HCT116 (cell line): ENCODE results near the gene XYLT2.

Experiments
- EZH2 ChIP-seq: fragments of 200-600 bp; sonication (generic); IDR thresholded peaks from 2 replicates; pipeline ENCODE4 v1.6.1; 2017; ENCODE audit warnings: antibody characterized with exemption, mixed run types
- POLR2A ChIP-seq: IDR thresholded peaks from 2 replicates; pipeline ENCODE4 v1.7.0; 2011; ENCODE audit warnings: borderline replicate concordance; ENCODE audit not compliant: insufficient read depth, insufficient read length; ENCODE audit errors: extremely low read depth
- POLR2AphosphoS5 ChIP-seq: IDR thresholded peaks from 2 replicates; pipeline ENCODE4 v1.6.1; 2011; ENCODE audit warnings: mild to moderate bottlenecking, low read depth, low read length, moderate library complexity
- RAD21 ChIP-seq: IDR thresholded peaks from 2 replicates; pipeline ENCODE4 v1.6.1; 2012; ENCODE audit warnings: low read depth, mild to moderate bottlenecking
- TF ChIP-seq, protein P1 (sequence below), 3 experiments: fragments of 200-600 bp in 1 of 3; sonication (generic) in 1 of 3; IDR thresholded peaks in 2 of 3; conservative IDR thresholded peaks in 1 of 3; 2 replicates each; pipeline ENCODE4 v1.5.1; 2012 to 2017; ENCODE audit warnings: low read depth in 2 of 3, low read length in 2 of 3, antibody characterized with exemption in 1 of 3, borderline replicate concordance in 1 of 3, control low read depth in 1 of 3, mild to moderate bottlenecking in 1 of 3, mixed read lengths in 1 of 3, mixed run types in 1 of 3, moderate library complexity in 1 of 3; ENCODE audit not compliant: insufficient read depth in 1 of 3

DNA sequence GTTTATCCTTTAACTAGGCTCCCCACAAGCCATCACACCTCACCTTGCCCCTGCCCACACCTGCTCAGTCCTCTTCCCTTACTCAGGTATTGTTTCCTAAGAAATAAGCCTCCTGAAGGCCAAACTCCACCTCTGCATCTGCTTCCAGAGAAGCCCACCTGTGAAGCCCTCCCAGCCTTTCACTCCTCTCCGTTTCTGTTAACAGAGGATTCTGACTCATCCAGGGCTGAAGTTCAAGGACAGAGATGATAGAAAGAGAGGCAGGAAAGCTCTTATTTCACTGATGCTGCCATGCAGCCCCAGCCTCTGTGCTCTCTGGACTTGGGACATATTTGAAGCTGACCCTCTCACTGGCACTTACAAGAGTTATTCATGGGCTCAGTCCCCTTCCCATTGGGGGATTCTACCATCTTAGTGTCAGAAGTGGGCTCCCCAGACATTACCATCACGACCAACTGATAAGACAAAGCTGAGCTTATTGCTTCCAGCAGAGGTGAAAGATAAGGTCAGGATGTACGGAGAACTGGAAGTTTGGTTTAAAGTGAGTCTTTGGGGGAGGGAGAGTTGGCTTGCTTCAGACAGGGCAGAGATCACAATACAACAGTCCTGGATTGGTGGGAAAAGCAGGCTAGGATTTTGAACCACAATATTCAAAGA lies 35.3 kb upstream of the XYLT2 start:
- TF ChIP-seq, protein P1, sequence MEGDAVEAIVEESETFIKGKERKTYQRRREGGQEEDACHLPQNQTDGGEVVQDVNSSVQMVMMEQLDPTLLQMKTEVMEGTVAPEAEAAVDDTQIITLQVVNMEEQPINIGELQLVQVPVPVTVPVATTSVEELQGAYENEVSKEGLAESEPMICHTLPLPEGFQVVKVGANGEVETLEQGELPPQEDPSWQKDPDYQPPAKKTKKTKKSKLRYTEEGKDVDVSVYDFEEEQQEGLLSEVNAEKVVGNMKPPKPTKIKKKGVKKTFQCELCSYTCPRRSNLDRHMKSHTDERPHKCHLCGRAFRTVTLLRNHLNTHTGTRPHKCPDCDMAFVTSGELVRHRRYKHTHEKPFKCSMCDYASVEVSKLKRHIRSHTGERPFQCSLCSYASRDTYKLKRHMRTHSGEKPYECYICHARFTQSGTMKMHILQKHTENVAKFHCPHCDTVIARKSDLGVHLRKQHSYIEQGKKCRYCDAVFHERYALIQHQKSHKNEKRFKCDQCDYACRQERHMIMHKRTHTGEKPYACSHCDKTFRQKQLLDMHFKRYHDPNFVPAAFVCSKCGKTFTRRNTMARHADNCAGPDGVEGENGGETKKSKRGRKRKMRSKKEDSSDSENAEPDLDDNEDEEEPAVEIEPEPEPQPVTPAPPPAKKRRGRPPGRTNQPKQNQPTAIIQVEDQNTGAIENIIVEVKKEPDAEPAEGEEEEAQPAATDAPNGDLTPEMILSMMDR (IDR thresholded peaks at IDR 0.05 in 2 of 3, conservative IDR thresholded peaks at IDR 0.05 in 1 of 3; ENCODE audit: borderline replicate concordance in 1 of 3, insufficient read depth in 1 of 3, low read depth in 2 of 3, low read length in 2 of 3), result no peak
- TF ChIP-seq EZH2 (no peak), POLR2A (no peak), POLR2AphosphoS5 (no peak), RAD21 (no peak)
